Heart left ventricle (tissue), 13 donors: ENCODE measurements around the gene RDH16.

Experiments
- POLR2A ChIP-seq, 2 donors: fragments of 450-650 bp; IDR thresholded peaks; one replicate each; pipeline ENCODE4 v1.6.1; 2017; ENCODE audit warnings: antibody characterized with exemption in 2 of 2, mild to moderate bottlenecking in 2 of 2, moderate library complexity in 2 of 2
- TF ChIP-seq, protein P1 (sequence below), 12 donors: fragments of 200-600 bp; sonication (generic) in 4 of 12; IDR thresholded peaks; one replicate each; pipeline versions ENCODE4 v1.5.0 to v1.8.0; 2018 to 2022; ENCODE audit warnings: antibody characterized with exemption in 12 of 12, mild to moderate bottlenecking in 5 of 12
- donor health status: ischemic (EF 13 %, LVEDD 7.1; RV severe dilation, severe dysfunction).
- donor health status: DM: no; HTN: yes; CAD: no.
- donor health status: DM: no; HTN: no; CAD: no.
- donor health status: ischemic (EF 25% LVEDD 6.9; RV normal size, moderate dysfunction).
- donor health status: ischemic (EF 25% LVEDD 5.7; RV mildly dilated, moderate dysfunction).
- donor health status: ischemic (EF 35%, LVEDD 5.7; RV mildly dilated, moderate dysfunction).
- donor health status: nonischemic (EF 11% LVEDD 7.7; RV severe dilation, severe dysfunction).
- donor health status: DM: yes; HTN: yes; CAD: no.
- donor health status: PGD.
- donor health status: ischemic (EF 29% LVEDD 5.4; RV normal size, mild dysfunction).
- donor health status: nonischemic (EF 23%, LVEDD 6.1; RV moderate dilation, normal function).

DNA sequence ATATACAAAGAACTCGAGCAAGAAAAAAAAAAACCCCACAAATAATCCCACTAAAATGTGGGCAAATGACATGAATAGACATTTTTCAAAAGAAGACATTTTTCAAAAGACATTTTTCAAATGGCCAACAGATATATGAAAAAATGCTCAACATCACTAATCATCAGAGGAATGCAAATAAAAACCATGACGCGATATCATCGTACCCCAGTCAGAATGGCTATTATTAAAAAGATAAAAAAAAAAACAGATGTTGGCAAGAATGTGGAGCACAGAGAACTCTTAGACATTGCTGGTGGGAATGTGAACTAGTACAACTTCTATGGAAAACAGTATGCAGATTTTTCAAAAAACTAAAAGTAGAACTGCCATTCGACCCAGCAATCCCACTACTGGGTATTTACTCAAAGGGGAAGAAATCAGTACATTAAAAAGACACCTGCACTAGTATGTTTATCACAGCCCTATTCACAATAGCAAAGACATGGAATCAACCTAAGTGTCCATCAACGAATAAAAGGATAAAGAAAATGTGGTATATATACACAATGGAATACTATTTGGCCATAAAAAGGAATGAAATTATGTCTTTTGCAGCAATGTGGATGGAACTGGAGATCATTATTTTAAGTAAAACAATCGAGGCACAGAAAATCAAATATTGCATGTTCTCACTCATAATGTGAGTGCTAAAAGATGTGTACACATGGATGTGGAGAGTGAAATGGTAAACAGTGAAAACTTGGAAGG is 32.6 kb upstream of the RDH16 start:
- no peak for TF ChIP-seq POLR2A (IDR thresholded peaks at IDR 0.05)
- TF ChIP-seq, protein P1, sequence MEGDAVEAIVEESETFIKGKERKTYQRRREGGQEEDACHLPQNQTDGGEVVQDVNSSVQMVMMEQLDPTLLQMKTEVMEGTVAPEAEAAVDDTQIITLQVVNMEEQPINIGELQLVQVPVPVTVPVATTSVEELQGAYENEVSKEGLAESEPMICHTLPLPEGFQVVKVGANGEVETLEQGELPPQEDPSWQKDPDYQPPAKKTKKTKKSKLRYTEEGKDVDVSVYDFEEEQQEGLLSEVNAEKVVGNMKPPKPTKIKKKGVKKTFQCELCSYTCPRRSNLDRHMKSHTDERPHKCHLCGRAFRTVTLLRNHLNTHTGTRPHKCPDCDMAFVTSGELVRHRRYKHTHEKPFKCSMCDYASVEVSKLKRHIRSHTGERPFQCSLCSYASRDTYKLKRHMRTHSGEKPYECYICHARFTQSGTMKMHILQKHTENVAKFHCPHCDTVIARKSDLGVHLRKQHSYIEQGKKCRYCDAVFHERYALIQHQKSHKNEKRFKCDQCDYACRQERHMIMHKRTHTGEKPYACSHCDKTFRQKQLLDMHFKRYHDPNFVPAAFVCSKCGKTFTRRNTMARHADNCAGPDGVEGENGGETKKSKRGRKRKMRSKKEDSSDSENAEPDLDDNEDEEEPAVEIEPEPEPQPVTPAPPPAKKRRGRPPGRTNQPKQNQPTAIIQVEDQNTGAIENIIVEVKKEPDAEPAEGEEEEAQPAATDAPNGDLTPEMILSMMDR (IDR thresholded peaks at IDR 0.05), result no peak
